ENCODE results near the gene OXCT1.

DNA sequence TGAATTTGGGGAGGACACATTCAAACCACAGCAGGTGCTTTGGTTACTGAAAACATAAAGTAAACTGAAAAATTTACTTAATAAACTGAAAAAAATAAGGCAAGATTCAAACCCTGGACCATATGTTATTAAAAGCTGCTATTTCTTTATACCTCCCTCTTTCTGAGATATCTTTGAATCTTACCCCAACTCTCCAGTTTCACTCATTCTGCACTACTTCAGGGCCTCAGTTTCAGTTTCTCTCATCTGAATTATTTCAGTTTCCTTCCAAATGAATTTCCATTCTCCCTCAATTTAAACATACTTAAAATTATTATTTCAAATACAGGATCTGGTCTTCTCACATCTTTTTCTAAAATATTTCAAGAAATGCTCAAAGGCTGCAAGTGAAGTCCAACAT lies 4.9 kb upstream of the OXCT1 start:
- TF ChIP-seq, protein P1, sequence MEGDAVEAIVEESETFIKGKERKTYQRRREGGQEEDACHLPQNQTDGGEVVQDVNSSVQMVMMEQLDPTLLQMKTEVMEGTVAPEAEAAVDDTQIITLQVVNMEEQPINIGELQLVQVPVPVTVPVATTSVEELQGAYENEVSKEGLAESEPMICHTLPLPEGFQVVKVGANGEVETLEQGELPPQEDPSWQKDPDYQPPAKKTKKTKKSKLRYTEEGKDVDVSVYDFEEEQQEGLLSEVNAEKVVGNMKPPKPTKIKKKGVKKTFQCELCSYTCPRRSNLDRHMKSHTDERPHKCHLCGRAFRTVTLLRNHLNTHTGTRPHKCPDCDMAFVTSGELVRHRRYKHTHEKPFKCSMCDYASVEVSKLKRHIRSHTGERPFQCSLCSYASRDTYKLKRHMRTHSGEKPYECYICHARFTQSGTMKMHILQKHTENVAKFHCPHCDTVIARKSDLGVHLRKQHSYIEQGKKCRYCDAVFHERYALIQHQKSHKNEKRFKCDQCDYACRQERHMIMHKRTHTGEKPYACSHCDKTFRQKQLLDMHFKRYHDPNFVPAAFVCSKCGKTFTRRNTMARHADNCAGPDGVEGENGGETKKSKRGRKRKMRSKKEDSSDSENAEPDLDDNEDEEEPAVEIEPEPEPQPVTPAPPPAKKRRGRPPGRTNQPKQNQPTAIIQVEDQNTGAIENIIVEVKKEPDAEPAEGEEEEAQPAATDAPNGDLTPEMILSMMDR (CRISPR knock-in tag; IDR thresholded peaks at IDR 0.05), result no peak
- TF ChIP-seq ZNF337 (CRISPR knock-in tag; IDR thresholded peaks at IDR 0.05; ENCODE audit: borderline replicate concordance, low read depth), result no peak
- no peak for TF ChIP-seq CEBPB (IDR thresholded peaks at IDR 0.05; ENCODE audit: borderline replicate concordance, low read depth, low read length)
- no peak for TF ChIP-seq POLR2AphosphoS5 (IDR thresholded peaks at IDR 0.05; ENCODE audit: low read depth, low read length)
- TF ChIP-seq DPF2 (CRISPR knock-in tag; IDR thresholded peaks at IDR 0.05; ENCODE audit: borderline replicate concordance, low read depth), result no peak
- TF ChIP-seq, protein P2, sequence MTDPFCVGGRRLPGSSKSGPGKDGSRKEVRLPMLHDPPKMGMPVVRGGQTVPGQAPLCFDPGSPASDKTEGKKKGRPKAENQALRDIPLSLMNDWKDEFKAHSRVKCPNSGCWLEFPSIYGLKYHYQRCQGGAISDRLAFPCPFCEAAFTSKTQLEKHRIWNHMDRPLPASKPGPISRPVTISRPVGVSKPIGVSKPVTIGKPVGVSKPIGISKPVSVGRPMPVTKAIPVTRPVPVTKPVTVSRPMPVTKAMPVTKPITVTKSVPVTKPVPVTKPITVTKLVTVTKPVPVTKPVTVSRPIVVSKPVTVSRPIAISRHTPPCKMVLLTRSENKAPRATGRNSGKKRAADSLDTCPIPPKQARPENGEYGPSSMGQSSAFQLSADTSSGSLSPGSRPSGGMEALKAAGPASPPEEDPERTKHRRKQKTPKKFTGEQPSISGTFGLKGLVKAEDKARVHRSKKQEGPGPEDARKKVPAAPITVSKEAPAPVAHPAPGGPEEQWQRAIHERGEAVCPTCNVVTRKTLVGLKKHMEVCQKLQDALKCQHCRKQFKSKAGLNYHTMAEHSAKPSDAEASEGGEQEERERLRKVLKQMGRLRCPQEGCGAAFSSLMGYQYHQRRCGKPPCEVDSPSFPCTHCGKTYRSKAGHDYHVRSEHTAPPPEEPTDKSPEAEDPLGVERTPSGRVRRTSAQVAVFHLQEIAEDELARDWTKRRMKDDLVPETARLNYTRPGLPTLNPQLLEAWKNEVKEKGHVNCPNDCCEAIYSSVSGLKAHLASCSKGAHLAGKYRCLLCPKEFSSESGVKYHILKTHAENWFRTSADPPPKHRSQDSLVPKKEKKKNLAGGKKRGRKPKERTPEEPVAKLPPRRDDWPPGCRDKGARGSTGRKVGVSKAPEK (CRISPR knock-in tag; IDR thresholded peaks at IDR 0.05; ENCODE audit: borderline replicate concordance), result no peak
- TF ChIP-seq ZNF224 (CRISPR knock-in tag; IDR thresholded peaks at IDR 0.05), result no peak
